OCI-LY7 (cell line): ENCODE data around the gene TMEM222.
A peak's percentile ranks its signal among the peaks of the same experiment; 100 is the strongest.

Experiments
- CTCF ChIP-seq: fragments of 200-600 bp; sonication (generic); conservative IDR thresholded peaks from 2 replicates; pipeline ENCODE4 v1.5.1; 2014; ENCODE audit warnings: mild to moderate bottlenecking, antibody characterized with exemption, low read length, moderate library complexity, mixed read lengths
- EZH2phosphoT487 ChIP-seq: fragments of 200-600 bp; sonication (generic); IDR thresholded peaks from 2 replicates; pipeline ENCODE4 v1.6.1; 2018; ENCODE audit warnings: low read depth, borderline replicate concordance, mild to moderate bottlenecking, mixed run types, antibody characterized with exemption, low read length, moderate library complexity, mixed read lengths

- TF ChIP-seq CTCF = peak; percentile 81
- TF ChIP-seq EZH2phosphoT487 = no peak
These were observed 25.1 kb upstream of the TMEM222 start for GRCh38 chr1:27296773-27297291.
